Activated CD4-positive, alpha-beta T cell treated with anti-CD3 and anti-CD28 coated beads for 36 hours (primary cell): ENCODE measurements around the gene RRP1. TPM values are rescaled to one million over a fixed set of nuclear protein-coding genes. Genes with fewer than 3 reads are reported as not detected.

Experiments
- ATAC-seq: fragments of 200-7000 bp; cut with Tn5 transposase; one replicate; pipeline ENCODE4 v1.10.0; 2021; ENCODE audit warnings: mild to moderate bottlenecking, moderate library complexity
- CTCF ChIA-PET: fragments of 350-600 bp; sonication (Branson Sonifier 250); formaldehyde crosslinking; loops from one replicate; lab custom pipeline; 2021; ENCODE audit warnings: antibody characterized with exemption; lab: Charles Lee
- POLR2A ChIA-PET: fragments of 350-600 bp; sonication (Branson Sonifier 250); formaldehyde crosslinking; loops from one replicate; lab custom pipeline; 2021; ENCODE audit warnings: antibody characterized with exemption, inconsistent platforms; lab: Charles Lee
- DNase-seq: peaks from one replicate; pipeline ENCODE4 v3.0.0-alpha.2; 2020
- H3K27ac Mint-ChIP-seq: one replicate; pipeline ENCODE4 v1.8.0; 2021; ENCODE audit warnings: mixed read lengths
- H3K27me3 Mint-ChIP-seq: one replicate; pipeline ENCODE4 v1.8.0; 2021; ENCODE audit warnings: mixed read lengths
- H3K36me3 Mint-ChIP-seq: one replicate; pipeline ENCODE4 v1.8.0; 2021; ENCODE audit warnings: low read depth, mixed read lengths
- H3K4me1 Mint-ChIP-seq: one replicate; pipeline ENCODE4 v1.8.0; 2021; ENCODE audit warnings: mixed read lengths
- H3K4me3 Mint-ChIP-seq: one replicate; pipeline ENCODE4 v1.8.0; 2021; ENCODE audit warnings: mild to moderate bottlenecking, moderate library complexity, mixed read lengths
- H3K9me3 Mint-ChIP-seq: one replicate; pipeline ENCODE4 v1.8.0; 2021; ENCODE audit warnings: low read depth, mixed read lengths
- intact Hi-C, 2 experiments: fragments of 100-400 bp; cut with DNase I in 1 of 2; cut with micrococcal nuclease in 1 of 2; formaldehyde crosslinking; loops; one replicate each; pipeline versions ENCODE4 v1.14.2 to v1.15.1; 2022 to 2024; cut with DNase I, micrococcal nuclease
- total RNA-seq, 2 experiments: library from RNA; stranded (reverse); gene quantifications; one replicate each; pipeline ENCODE4 v1.2.3, GENCODE V29; 2021

The RRP1 gene
- total RNA-seq, 2 experiments from 2014 or later = 51.7 to 53.4 TPM

DNA sequence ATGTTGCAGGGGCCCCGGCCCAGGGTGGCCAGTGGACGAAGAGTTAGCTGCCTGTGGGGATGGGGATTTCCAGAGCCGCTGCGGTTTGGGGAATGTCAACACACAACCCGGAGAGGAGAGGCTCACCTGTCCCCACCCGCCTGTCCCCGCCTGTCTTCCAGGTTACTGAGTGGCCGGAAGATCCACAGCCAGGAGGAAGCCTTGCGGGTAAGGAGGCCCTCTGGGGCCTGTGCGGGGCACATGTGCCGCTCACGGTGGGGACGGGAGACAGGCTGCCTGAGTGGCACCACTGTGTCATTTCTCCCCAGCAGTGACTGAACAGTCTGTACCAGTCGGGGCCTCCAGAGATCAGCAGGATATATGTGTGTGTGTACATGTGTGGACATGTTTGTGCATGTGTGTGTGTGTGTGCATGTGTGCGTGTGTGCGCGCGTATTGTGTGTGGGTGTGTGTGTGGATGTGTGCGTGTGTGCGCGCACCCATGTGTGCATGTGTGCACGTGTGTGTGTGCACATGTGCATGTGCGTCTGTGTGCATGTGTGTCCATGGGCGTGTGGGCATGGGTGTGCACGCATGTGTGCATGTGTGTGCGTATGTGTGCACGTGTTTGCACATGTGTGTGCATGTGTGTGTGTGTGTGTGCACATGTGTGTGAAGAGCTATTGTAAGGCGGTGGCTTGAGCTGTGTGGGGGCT is 38.9 kb upstream of the RRP1 start:
- intact Hi-C loops = no loop called here
- DNase-seq (no peak), ATAC-seq (no peak)
- Mint-ChIP-seq H3K9me3 (no peaks in the 10 kb centered on the region), H3K4me3 (no peak overlapping the region), H3K27me3 (no peaks in the 10 kb centered on the region), H3K4me1 (no peaks in the 10 kb centered on the region), H3K36me3 (peaks cover 31% of the 10 kb centered on the region), H3K27ac (no peak overlapping the region)
- POLR2A ChIA-PET = no interaction called here
- CTCF ChIA-PET = no interaction called here

DNA sequence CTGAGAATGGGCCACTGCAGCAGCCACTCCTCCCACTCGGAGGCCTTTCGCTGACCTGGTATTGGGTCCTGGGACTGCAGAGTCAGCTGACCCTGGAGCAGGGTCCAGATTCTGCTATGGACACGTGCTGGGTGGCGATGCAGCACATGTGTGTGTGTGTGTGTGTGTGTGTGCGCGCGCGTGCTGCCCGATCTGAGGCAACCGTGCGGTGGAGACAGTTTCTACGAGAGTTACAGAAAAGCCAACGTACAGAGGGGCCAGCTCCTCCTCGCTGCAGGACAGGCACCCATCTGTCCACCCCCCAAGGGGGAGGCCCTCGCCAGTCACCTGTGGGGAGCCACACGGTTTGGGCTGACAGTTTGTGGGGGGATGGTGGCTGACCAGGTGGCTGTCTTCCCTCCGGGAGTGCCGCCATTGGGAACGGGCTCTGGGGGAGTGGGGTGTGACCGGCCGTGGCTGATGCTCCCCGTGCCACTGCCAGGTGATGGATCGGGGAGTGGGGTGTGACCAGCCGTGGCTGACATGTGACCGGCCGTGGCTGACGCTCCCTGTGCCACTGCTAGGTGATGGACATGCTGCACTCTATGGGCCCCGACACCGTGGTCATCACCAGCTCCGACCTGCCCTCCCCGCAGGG is 37.3 kb upstream of the RRP1 start:
- intact Hi-C loops = no loop called here
- Mint-ChIP-seq H3K36me3 (peaks cover 36% of the 10 kb centered on the region), H3K27me3 (no peaks in the 10 kb centered on the region), H3K4me1 (no peaks in the 10 kb centered on the region), H3K9me3 (no peaks in the 10 kb centered on the region), H3K27ac (no peak overlapping the region), H3K4me3 (no peak overlapping the region)
- ATAC-seq (no peak), DNase-seq (no peak)
- CTCF ChIA-PET = no interaction called here
- POLR2A ChIA-PET = no interaction called here

DNA sequence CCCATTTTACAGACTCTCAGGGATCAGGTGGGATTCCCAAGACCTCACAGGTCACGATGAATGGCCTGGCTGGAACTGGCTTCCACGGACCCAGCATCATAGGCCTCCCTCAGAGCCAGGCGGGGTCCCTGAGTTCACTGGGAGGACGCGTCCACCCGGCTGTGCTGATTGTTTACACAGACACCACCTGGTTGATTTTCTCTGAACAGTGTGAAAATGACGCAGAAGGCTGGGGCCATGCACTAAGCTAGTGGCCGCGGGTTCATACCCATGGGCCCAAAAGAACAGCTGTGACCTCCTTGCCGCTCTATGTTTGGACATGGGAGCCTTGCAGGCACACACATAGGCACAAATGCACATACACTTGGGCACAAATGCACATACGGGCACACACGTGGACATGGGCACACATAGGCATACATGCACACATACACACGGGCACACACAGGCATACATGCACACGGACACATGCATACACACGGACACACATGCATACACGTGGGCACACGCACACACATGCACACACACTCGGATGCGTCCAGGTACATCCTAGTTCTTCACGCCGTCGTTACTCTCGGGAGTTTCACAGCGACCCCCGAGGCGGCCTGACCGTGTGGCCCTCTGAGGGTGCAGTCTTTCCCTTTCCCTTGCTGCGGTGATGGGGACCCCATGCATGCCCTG is 36.5 kb upstream of the RRP1 start:
- ChIA-PET CTCF (no interaction called here), POLR2A (no interaction called here)
- Mint-ChIP-seq H3K9me3 (no peaks in the 10 kb centered on the region), H3K4me3 (no peak overlapping the region), H3K27me3 (no peaks in the 10 kb centered on the region), H3K4me1 (no peaks in the 10 kb centered on the region), H3K27ac (no peak overlapping the region), H3K36me3 (peaks cover 32% of the 10 kb centered on the region)
- intact Hi-C loops = no loop called here
- no peak for ATAC-seq
- DNase-seq = no peak

- no peaks in the 10 kb centered on the region for H3K9me3 Mint-ChIP-seq
- POLR2A ChIA-PET = no interaction called here
- intact Hi-C loops = no loop called here
These were observed 36.0 kb upstream of the RRP1 start for GRCh38 chr21:43753439-43753799.

DNA sequence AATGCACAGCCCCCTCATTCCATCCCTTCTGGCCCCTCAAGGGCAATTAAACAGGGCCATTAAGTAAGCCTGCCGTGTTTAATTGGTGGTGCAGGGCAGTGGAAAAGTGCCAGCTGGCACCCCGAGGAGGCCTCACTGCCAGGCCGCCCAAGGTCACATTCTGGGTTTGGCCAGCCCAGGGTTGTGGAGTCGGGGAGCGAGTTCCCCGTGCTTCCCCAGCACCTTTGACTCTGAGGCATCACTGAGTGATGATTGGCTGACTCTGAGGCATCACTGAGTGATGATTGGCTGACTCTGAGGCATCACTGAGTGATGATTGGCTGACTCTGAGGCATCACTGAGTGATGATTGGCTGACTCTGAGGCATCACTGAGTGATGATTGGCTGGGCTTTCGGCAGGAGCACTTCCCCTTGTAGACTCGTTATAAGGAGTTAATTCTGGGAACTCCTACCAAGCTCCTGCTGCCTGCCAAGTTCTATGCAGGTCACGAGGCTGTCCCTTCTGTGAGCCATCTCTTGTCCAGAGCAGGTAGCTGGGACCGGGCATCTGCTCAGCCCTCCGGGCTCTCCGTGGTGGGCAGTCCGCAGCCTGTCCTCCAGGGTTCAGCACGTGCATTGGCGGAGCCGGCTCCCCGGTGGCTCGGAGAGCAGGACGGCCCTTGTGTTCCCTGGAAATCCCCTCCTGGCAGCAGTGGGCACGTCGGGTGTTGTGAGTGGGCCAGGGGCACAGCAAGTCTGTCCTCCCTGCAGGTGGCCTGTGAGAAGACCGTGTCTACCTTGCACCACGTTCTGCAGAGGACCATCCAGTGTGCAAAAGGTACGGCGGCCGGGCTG is 34.2 kb upstream of the RRP1 start:
- intact Hi-C loops = no loop called here
- ChIA-PET CTCF (no interaction called here), POLR2A (no interaction called here)
- no peaks in the 10 kb centered on the region for H3K27me3 Mint-ChIP-seq
- H3K27ac Mint-ChIP-seq = no peak overlapping the region
- ATAC-seq (peak; percentile 57), DNase-seq (peak; percentile 13)
- H3K4me1 Mint-ChIP-seq = no peaks in the 10 kb centered on the region
- H3K4me3 Mint-ChIP-seq = no peak overlapping the region
- peaks cover 25% of the 10 kb centered on the region for H3K36me3 Mint-ChIP-seq
- H3K9me3 Mint-ChIP-seq = no peaks in the 10 kb centered on the region

More at GRCh38 chr21:43753439-43753799, 36.0 kb upstream of the RRP1 start:
- Mint-ChIP-seq H3K4me1 (no peaks in the 10 kb centered on the region), H3K27me3 (no peaks in the 10 kb centered on the region), H3K4me3 (no peak overlapping the region), H3K27ac (no peak overlapping the region), H3K36me3 (peaks cover 32% of the 10 kb centered on the region)
- DNase-seq = no peak
- CTCF ChIA-PET = no interaction called here
- ATAC-seq = no peak

DNA sequence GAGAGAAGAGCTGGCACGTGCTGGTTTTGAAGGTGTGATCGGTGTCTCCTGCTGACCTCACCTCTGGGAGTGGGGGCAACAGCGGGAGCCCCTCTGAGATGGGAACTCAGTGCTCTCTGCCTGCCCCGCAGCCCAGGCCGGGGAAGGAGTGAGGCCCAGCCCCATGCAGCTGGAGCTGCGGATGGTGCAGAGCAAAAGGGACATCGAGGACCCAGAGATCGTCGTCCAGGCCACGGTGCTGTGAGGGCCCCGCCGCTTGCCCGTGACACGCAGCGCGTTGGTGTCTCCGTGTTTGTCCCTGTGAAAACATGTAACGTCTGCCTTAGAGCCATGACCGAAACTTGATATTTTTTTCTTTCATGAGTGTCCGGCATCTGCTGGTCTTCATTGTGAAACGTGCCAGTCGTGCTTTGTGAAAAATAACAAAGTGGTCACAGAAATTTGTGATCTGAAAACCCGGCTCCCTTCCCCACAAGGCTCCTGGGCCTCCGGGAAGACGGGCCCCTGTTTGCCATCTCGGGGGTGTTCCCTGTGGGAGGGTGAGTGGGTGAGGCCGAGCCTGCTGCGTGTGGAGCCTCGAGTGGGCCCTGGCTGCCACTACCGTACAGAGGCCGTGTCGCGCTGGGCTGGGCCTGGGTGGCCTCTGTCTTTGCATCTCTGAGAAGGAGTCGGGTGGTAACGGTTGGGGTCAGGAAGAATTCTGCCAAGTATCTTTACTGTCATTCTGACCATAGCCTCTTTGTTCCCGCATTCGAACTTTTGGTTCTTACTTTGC is 33.4 kb upstream of the RRP1 start:
- ATAC-seq = no peak
- Mint-ChIP-seq H3K9me3 (no peaks in the 10 kb centered on the region), H3K27ac (no peak overlapping the region), H3K4me1 (no peaks in the 10 kb centered on the region), H3K4me3 (no peak overlapping the region), H3K27me3 (no peaks in the 10 kb centered on the region), H3K36me3 (peaks cover 26% of the 10 kb centered on the region)
- ChIA-PET POLR2A (interaction anchor here (0.5 kb wide), 1 partner anchor 524 kb away, joined by 3 read pairs; no protein-coding TSS in a partner anchor), CTCF (no interaction called here)
- intact Hi-C loops = no loop called here
- DNase-seq = no peak

- H3K9me3 Mint-ChIP-seq = no peaks in the 10 kb centered on the region
- intact Hi-C loops = no loop called here
- H3K36me3 Mint-ChIP-seq = peaks cover 28% of the 10 kb centered on the region
- H3K27me3 Mint-ChIP-seq = no peaks in the 10 kb centered on the region
- H3K4me3 Mint-ChIP-seq = no peak overlapping the region
- ChIA-PET CTCF (no interaction called here), POLR2A (no interaction called here)
- ATAC-seq (no peak), DNase-seq (no peak)
- H3K27ac Mint-ChIP-seq = no peak overlapping the region
- H3K4me1 Mint-ChIP-seq = no peaks in the 10 kb centered on the region
These were observed 31.8 kb upstream of the RRP1 start for GRCh38 chr21:43757601-43758000.

DNA sequence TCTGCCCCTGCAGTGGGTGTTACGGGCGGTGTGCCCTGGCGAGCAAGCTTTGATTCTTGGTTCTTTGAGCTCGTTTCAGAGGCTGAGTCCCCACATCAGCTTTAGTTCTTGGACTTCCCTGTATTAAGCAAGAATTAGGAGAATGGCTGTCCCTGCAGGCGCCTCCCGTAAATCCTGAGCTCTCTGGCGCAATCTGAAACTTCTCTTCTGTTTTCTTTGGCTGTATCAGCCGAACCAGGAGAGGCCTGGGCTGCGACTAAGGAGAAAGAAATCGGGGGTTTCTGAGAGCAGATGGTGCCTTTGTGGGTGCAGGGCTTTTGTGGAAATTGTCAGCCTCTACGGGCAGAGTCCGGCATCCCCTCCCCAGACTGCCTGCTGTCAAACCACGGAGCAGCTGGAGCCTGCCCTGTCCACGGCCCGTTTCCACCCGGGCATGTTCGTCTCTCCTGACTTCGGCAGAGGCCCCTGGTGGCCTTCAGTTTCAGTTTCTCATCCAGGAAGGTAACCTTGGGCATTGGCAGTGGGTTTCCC is 31.2 kb upstream of the RRP1 start:
- DNase-seq = no peak
- no peak overlapping the region for H3K4me3 Mint-ChIP-seq
- no peaks in the 10 kb centered on the region for H3K27me3 Mint-ChIP-seq
- H3K4me1 Mint-ChIP-seq = no peaks in the 10 kb centered on the region
- no peak for ATAC-seq
- H3K9me3 Mint-ChIP-seq = no peaks in the 10 kb centered on the region
- H3K36me3 Mint-ChIP-seq = peaks cover 30% of the 10 kb centered on the region
- CTCF ChIA-PET = no interaction called here
- H3K27ac Mint-ChIP-seq = no peak overlapping the region
- POLR2A ChIA-PET = no interaction called here
- intact Hi-C loops = no loop called here

GRCh38 chr21:43758811-43759210 is 30.6 kb upstream of the RRP1 start:
- H3K9me3 Mint-ChIP-seq = no peaks in the 10 kb centered on the region
- H3K36me3 Mint-ChIP-seq = peaks cover 32% of the 10 kb centered on the region
- POLR2A ChIA-PET = no interaction called here
- ATAC-seq = no peak
- H3K27me3 Mint-ChIP-seq = no peaks in the 10 kb centered on the region
- CTCF ChIA-PET = interaction anchor here (0.5 kb wide), 1 partner anchor 335 kb away, joined by 4 read pairs; no protein-coding TSS in a partner anchor
- no peak overlapping the region for H3K4me3 Mint-ChIP-seq
- no peak for DNase-seq
- intact Hi-C loops = no loop called here
- no peaks in the 10 kb centered on the region for H3K4me1 Mint-ChIP-seq
- no peak overlapping the region for H3K27ac Mint-ChIP-seq

DNA sequence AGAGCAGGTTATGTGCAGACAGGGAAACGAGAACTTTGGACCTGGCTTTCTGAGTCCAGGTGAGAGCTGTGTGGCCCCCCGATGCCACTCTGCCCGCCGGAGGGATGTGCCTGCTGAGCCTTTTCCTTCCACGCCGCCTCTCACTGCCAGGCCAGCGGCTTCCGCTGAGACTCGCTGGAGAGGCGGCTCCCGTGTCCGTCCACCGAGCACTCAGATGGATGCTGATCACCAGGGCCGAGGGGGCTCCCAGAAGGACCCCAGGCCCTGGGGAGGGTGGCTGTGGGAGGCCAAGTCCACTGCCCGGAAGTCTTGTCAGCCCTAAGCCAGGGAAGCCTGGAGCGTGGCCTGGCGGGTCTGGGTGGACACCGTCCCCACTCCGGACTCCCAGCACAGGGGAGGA is 29.7 kb upstream of the RRP1 start:
- H3K27me3 Mint-ChIP-seq = no peaks in the 10 kb centered on the region
- no peak for ATAC-seq
- CTCF ChIA-PET = interaction anchor here (0.5 kb wide), 1 partner anchor 334 kb away, joined by 4 read pairs; no protein-coding TSS in a partner anchor
- intact Hi-C loops = no loop called here
- H3K4me3 Mint-ChIP-seq = no peak overlapping the region
- H3K4me1 Mint-ChIP-seq = no peaks in the 10 kb centered on the region
- H3K9me3 Mint-ChIP-seq = no peaks in the 10 kb centered on the region
- no peak for DNase-seq
- H3K36me3 Mint-ChIP-seq = peaks cover 26% of the 10 kb centered on the region
- H3K27ac Mint-ChIP-seq = no peak overlapping the region
- POLR2A ChIA-PET = no interaction called here
